RPMI8226 (cell line): ENCODE data around the gene ZCCHC13.
A peak's percentile ranks its signal among the peaks of the same experiment; 100 is the strongest.
"Not testable (repeated sequence)": the region's sequence is repeated elsewhere in the genome, so short reads cannot be mapped to it uniquely, and the experiment has no call there.

Source experiments
- DNase-seq: peaks from one replicate; pipeline ENCODE4 v3.0.0-alpha.2; 2015

The ZCCHC13 gene

DNA sequence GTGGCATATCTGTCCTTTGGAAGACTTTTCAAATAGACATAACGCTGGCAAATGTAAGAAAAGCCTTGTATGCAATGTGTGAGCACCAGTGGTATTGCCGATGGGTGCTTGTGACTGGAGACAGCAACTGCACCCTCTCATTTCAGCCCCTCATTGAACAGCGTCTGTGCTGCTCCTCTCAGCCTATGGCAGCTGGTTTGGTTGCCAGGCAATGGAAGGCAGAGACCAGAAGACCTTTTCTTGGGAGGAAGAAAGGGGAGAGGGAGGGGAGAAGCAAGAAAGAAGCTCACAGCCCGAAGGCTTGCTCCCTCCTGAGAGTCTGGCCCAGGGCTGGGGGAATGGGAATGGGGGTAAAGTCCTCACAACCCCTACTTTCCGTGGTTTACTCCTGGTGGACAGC is 20.2 kb downstream of the ZCCHC13 start:
- no peak for DNase-seq

DNA sequence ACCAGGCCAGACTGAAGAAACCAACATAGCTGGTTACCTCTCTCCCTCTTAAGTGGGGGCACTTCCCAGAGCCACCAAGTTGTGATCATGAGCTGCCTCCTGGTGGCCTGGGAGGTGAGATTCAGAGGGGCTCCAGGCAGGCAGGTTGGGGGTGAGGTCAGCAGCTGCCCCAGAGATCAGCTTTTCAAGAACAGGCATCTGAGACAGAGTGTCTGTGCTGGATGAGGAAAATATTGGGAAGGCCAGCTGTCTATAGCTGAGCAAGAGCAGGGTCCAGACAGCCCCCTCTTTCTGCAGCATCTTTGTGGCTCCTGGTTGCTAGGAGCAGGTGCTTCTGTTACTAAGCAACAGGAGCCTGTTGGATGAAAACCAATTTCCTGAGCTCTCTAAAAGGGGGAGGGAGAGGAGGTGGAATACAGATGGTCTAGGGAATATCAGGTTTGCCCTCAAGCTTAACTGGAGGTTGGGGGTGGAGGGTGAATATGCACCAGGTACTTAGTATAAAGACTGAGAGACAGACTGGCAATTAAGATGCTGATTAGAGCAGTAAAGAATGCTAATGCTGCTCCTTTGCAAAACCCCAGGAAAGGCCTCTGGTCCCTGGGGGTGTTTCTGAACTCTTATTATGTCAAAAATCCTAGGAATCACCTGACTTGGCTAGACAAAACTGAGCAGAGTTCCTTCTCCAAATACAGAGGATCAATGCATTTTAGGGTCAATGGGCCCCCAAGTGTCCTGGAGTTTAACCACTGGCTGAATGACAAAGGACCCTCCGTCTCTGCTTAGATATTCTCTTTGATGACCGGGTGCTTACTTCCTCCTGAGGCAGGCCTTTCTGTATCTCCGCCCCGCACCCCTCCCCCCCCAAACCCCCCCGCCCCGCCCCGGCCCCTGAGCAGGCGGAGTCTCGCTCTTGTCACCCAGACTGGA is 21.4 kb downstream of the ZCCHC13 start:
- DNase-seq, result no peak

DNA sequence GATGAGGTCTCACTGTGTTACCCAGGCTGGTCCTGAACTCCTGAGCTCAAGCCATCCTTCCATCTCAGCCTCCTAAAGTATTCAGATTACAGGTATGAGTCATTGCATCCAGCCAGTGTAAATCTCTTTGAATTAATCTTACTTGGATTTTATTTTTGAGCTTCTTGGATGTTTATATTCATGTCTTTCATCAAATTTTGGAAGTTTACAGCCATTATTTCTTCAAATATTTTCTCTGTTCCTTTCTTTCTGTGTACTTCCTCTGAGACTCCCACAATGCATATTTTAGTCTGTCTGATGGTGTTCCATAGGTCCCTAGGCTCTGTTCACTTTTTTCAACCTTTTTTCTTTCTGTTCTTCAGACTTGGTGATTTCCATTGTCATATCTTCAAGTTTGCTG is 34.9 kb downstream of the ZCCHC13 start:
- DNase-seq, result no peak

DNA sequence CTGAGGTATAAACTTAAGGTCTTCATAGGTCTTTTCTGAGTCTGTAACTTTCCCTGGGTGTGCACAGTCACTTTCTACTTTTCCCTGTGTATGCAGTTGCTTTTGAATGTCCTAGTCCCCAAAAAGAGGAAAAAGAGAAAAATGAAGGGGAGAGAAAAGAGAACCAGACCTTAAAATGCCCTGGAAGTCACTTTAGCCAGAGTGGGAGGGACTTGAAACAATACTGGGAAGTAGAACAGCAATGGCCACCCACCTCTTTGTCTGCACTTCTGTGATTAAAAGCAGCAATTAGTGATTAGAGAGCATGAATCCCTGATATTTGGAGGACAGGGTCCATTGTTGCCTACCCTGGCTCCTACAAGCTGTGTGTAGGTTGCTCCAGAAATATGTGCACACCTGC is 36.1 kb downstream of the ZCCHC13 start:
- DNase-seq, result no peak

DNA sequence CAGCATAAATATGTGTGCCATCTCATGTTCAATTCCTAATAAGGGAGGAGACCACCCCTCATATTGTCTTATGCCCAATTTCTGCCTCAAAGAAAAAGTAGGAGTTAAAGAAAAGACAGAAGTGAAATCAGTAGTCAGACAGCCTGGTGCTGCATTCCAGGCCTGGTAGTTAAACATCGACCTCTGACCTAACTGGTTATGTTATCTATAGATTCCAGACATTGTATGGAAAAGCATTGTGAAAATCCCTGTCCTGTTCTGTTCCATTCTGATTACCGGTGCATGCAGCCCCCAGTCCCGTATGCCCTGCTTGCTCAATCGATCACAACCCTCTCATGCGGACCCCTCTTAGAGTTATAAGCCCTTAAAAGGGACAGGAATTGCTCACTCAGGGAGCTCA is 38.2 kb downstream of the ZCCHC13 start:
- not testable (repeated sequence) for DNase-seq

DNA sequence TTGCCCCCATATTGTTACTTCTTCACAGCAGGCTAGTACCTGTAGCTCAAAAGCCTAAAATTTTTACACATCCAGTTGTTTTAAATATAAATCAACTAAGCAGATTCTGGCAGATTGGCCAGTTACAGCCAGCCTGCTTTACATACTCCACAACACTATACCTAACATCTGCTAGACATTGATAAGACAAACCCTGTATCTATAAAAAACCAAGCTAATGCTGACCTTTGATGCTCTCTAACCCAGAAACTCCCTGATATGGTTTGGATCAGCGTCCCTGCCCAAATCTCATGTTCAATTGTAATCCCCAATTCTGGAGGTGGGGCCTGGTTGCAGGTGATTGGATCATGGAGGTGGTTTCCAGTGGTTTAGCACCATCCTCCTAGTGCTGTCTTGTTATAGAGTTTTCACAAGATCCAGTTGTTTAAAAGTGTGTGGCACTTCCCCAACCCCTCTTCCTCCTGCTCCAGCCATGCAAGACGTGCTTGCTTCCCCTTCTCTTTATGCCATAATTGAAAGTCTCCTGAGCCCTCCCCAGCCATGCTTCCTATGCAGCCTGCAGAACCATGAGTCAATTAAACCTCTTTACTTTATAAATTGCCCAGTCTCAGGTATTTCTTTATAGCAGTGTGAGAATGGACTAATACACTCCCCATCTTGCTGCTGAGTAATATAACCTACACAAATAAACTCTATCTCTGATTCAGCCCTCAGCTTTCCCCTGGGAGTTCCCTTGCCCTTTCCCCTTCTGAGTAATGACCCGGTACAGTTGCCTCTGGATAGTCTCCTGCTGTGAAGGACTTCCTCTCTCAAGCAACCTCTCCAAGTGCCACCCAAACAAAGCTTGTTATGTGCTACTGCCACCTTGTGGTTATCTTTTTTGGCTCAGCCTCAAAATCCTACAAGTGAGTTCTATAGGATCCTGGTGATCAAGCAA is 39.6 kb downstream of the ZCCHC13 start:
- DNase-seq, result peak; percentile 69

DNA sequence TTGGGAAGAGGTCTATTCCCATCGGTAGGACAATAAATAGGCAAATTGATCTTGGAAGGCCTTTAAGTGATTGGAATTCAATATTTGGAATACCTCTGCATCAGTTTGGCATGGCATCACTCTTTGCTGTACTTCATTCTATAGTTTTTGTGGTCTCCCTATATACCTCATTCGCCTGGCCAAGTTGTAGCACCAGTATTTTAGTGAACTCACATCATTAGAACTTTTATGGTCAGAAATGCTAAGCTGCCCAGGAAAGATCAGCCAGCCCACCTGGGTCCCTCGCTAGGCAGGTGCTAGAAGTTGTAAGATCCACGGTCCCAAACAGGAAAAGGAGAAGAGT is 40.3 kb downstream of the ZCCHC13 start:
- no peak for DNase-seq

DNA sequence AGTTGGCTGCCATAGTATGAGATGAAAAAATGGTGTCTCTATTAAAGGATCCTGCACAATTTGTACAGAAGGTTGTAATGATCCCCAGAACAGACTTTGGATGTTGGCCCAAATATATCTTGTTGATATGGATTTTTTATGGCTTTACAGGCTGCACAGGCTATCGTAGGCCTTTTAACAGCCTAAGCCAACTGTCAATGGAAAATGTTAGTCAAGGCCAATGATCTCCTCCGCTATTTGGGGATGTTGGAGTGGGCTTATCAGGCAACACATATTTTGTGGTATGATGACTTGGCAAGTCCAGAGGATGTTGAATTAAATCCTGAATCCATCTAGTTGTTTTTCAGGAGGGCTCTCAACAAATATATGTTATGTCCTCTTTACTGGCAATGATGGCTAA is 42.1 kb downstream of the ZCCHC13 start:
- DNase-seq, result no peak

DNA sequence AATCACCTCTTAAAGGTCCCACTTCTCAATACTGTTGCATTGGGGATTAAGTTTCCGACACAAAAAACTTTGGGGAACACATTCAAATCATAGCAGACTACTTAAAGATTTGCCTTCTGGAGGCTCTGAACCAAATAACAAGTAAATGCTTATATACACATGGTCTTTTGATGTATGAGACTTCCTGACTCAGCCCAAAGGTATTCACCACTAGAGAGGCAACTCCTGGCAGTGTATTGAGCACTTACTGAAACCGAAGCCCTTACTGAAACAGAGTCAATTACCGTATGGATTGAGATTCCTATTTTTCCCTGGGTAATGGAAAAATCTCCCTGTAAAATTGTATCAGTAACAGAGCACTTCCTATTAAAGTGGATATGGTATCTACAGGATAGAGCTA is 45.4 kb downstream of the ZCCHC13 start:
- no peak for DNase-seq

DNA sequence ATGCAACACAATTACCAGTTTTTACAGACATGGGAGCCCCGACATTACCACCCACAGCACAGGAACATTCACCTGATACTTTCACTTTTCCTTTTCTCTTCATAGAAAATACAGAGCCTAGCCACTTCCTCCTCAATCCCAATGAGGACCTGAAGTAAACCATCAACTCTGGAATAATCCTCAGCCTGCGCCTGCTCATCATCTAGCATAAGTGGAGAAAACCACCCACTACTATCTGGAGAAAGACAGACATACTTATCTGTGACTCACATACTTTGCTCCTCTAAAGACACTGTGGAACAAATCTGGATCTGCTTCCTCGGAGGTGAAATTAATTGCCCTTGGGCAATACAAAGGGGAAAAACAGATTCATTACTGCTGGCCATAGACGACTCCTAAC is 47.8 kb downstream of the ZCCHC13 start:
- DNase-seq, result no peak

DNA sequence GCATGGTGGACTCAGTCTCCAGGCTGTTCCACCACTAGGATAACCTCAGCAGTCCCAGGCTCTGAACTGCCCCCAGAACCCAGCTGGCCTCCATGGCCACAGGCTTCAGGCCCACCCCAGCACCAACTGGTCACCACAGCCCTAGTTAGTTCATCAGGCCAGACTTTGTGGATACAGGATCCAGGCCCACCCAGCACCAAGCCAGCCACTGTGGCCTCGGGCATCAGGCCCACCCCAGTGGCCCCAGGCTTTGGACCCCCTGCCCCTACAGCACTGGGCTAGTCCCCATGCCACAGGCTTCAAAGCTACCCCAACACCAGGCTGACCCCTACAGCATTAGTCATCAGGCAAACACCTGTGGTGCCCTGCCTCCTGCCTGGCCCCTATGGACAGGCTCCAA is 50.0 kb downstream of the ZCCHC13 start:
- no peak for DNase-seq
